ENCODE results near the gene SLC4A4.

SLC4A4 gene

GRCh38 chr4:71553605-71554004 is 214.8 kb downstream of the SLC4A4 start:
- no peaks in the 10 kb centered on the region for H3K9me3 ChIP-seq (ENCODE audit: severe bottlenecking)
- H3K27me3 ChIP-seq (ENCODE audit: insufficient read depth, poor library complexity, severe bottlenecking): no peaks in the 10 kb centered on the region
- TF ChIP-seq CTCF (IDR thresholded peaks at IDR 0.05; ENCODE audit: poor library complexity, severe bottlenecking): peak; percentile 59
- H3K36me3 ChIP-seq (ENCODE audit: low read depth): no peaks in the 10 kb centered on the region
- H3K4me1 ChIP-seq (ENCODE audit: insufficient read depth, poor library complexity, severe bottlenecking): no peaks in the 10 kb centered on the region
- H3K4me3 ChIP-seq (ENCODE audit: severe bottlenecking): no peak overlapping the region
- peak; percentile 55; the same call in 1 of the 3 replicates for ATAC-seq (ENCODE audit: low read depth)
- no peak overlapping the region for H3K27ac ChIP-seq (ENCODE audit: poor library complexity, severe bottlenecking)
- DNase-seq (ENCODE audit: low spot score): no peak

DNA sequence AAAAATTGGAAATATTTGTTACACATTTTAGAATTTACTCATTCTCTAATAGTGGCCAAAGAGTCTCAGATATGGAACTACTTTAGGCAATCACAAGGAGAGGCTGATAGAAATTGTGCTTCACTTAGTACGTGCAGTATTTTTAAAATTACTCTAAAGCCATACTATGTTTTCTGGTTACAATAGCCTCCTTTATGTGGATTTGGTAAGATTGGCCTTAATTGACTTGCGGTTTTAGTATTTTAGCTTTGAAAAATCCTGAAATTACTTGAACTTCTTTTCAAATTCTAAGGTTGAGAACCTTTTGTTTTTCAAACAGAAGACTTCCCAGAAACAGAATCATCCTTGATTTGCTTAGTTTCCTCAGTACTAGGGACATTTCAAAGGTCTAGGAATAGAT is 215.2 kb downstream of the SLC4A4 start:
- no peaks in the 10 kb centered on the region for H3K27me3 ChIP-seq (ENCODE audit: insufficient read depth, poor library complexity, severe bottlenecking)
- no peak overlapping the region for H3K27ac ChIP-seq (ENCODE audit: poor library complexity, severe bottlenecking)
- TF ChIP-seq CTCF (IDR thresholded peaks at IDR 0.05; ENCODE audit: poor library complexity, severe bottlenecking): no peak
- H3K4me3 ChIP-seq (ENCODE audit: severe bottlenecking): no peak overlapping the region
- DNase-seq (ENCODE audit: low spot score): no peak
- no peaks in the 10 kb centered on the region for H3K9me3 ChIP-seq (ENCODE audit: severe bottlenecking)
- H3K4me1 ChIP-seq (ENCODE audit: insufficient read depth, poor library complexity, severe bottlenecking): no peaks in the 10 kb centered on the region
- H3K36me3 ChIP-seq (ENCODE audit: low read depth): no peaks in the 10 kb centered on the region
- ATAC-seq (ENCODE audit: low read depth): no peak

- Histone ChIP-seq H3K4me3 (ENCODE audit: severe bottlenecking) (no peak overlapping the region), H3K4me1 (ENCODE audit: insufficient read depth, poor library complexity, severe bottlenecking) (peaks cover 10% of the 10 kb centered on the region), H3K27me3 (ENCODE audit: insufficient read depth, poor library complexity, severe bottlenecking) (no peaks in the 10 kb centered on the region), H3K27ac (ENCODE audit: poor library complexity, severe bottlenecking) (no peak overlapping the region), H3K9me3 (ENCODE audit: severe bottlenecking) (no peaks in the 10 kb centered on the region), H3K36me3 (ENCODE audit: low read depth) (no peaks in the 10 kb centered on the region)
- DNase-seq (ENCODE audit: low spot score): no peak
- ATAC-seq (ENCODE audit: low read depth): no peak
- TF ChIP-seq CTCF (IDR thresholded peaks at IDR 0.05; ENCODE audit: poor library complexity, severe bottlenecking): no peak
These were observed 219.4 kb downstream of the SLC4A4 start for GRCh38 chr4:71558248-71558647.

GRCh38 chr4:71559957-71560571 is 221.2 kb downstream of the SLC4A4 start:
- no peaks in the 10 kb centered on the region for H3K27me3 ChIP-seq (ENCODE audit: insufficient read depth, poor library complexity, severe bottlenecking)
- no peak overlapping the region for H3K27ac ChIP-seq (ENCODE audit: poor library complexity, severe bottlenecking)
- DNase-seq (ENCODE audit: low spot score): no peak
- no peaks in the 10 kb centered on the region for H3K36me3 ChIP-seq (ENCODE audit: low read depth)
- peak; percentile 35; the same call in 1 of the 3 replicates for ATAC-seq (ENCODE audit: low read depth)
- peaks cover 10% of the 10 kb centered on the region for H3K4me1 ChIP-seq (ENCODE audit: insufficient read depth, poor library complexity, severe bottlenecking)
- no peak overlapping the region for H3K4me3 ChIP-seq (ENCODE audit: severe bottlenecking)
- no peak for TF ChIP-seq CTCF (IDR thresholded peaks at IDR 0.05; ENCODE audit: poor library complexity, severe bottlenecking)
- H3K9me3 ChIP-seq (ENCODE audit: severe bottlenecking): no peaks in the 10 kb centered on the region

- Histone ChIP-seq H3K36me3 (ENCODE audit: low read depth) (no peaks in the 10 kb centered on the region), H3K4me3 (ENCODE audit: severe bottlenecking) (no peak overlapping the region), H3K27ac (ENCODE audit: poor library complexity, severe bottlenecking) (no peak overlapping the region), H3K9me3 (ENCODE audit: severe bottlenecking) (no peaks in the 10 kb centered on the region), H3K4me1 (ENCODE audit: insufficient read depth, poor library complexity, severe bottlenecking) (peaks cover 10% of the 10 kb centered on the region), H3K27me3 (ENCODE audit: insufficient read depth, poor library complexity, severe bottlenecking) (no peaks in the 10 kb centered on the region)
- no peak for ATAC-seq (ENCODE audit: low read depth)
- no peak for TF ChIP-seq CTCF (IDR thresholded peaks at IDR 0.05; ENCODE audit: poor library complexity, severe bottlenecking)
- DNase-seq (ENCODE audit: low spot score): no peak
These were observed 226.0 kb downstream of the SLC4A4 start for GRCh38 chr4:71564775-71565174.
